Measurements from ENCODE around the gene EPM2A. TPM values are rescaled to one million over a fixed set of nuclear protein-coding genes. Genes with fewer than 3 reads are reported as not detected.

The EPM2A gene
- total and polyA plus RNA-seq, 2 experiments from 2014 or later = 3.7 to 17.8 TPM

DNA sequence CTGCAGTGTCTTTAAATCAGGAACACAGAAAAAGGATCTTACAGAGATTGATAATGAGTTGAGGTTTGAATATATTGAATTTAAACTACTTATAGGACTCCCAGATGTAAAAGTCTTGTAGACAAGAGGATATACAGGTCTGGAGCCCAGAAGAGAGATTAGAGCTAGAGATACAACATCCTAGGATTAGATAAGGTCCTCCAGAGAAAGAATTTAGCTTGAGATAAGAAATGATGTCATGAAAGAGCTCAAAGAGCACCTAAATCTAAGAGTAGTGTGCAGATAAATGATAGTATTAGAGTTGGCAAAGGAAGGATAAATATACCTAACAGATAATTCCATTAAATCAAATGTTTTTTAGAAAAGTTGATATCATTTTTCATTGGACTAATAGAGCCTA lies 23.9 kb downstream of the EPM2A start:
- Histone ChIP-seq H3K79me2 (replicated peaks; ENCODE audit: insufficient read depth) (no peaks in the 10 kb centered on the region; the same call in 1 of the 2 replicates), H3K4me3 (no peak overlapping the region), H3K27me3 (ENCODE audit: insufficient read depth) (no peaks in the 10 kb centered on the region), H3K4me2 (no peak overlapping the region), H3K27ac (ENCODE audit: low read depth) (no peak overlapping the region), H3F3A (replicated peaks; ENCODE audit: low read depth) (no peaks in the 10 kb centered on the region), H4K20me1 (replicated peaks; ENCODE audit: insufficient read depth) (no peaks in the 10 kb centered on the region), H3K36me3 (ENCODE audit: insufficient read depth) (no peaks in the 10 kb centered on the region), H2AFZ (no peak overlapping the region), H3K4me1 (ENCODE audit: insufficient read depth) (no peaks in the 10 kb centered on the region), H3K9me2 (ENCODE audit: insufficient read depth) (0 out of 2 replicates have a peak, but pooled peaks cover 5% of the 10 kb centered on the region)
- Mint-ChIP-seq H3K4me1 (no peaks in the 10 kb centered on the region), H3K36me3 (ENCODE audit: low read depth) (peaks cover 58% of the 10 kb centered on the region), H3K27me3 (ENCODE audit: insufficient read depth, low read depth, poor library complexity) (peaks cover 1% of the 10 kb centered on the region), H3K9me3 (peaks cover 39% of the 10 kb centered on the region), H3K4me3 (no peak overlapping the region), H3K27ac (no peak overlapping the region)
- DNase-seq (ENCODE audit: low spot score) = no peak
- no peak for ATAC-seq
- TF ChIP-seq EZH2phosphoT487 (IDR thresholded peaks at IDR 0.05; ENCODE audit: unreplicated experiment) (no peak), STAT1 (IDR thresholded peaks at IDR 0.05; ENCODE audit: unreplicated experiment) (no peak), ZNF331 (CRISPR knock-in tag; IDR thresholded peaks at IDR 0.05; ENCODE audit: low read depth) (no peak), JUNB (IDR thresholded peaks at IDR 0.05; ENCODE audit: unreplicated experiment) (no peak), EZH2 (IDR thresholded peaks at IDR 0.05; ENCODE audit: low read depth, unreplicated experiment) (no peak), POLR2AphosphoS5 (IDR thresholded peaks at IDR 0.05; ENCODE audit: low read depth) (no peak)
- TF ChIP-seq, protein P1, sequence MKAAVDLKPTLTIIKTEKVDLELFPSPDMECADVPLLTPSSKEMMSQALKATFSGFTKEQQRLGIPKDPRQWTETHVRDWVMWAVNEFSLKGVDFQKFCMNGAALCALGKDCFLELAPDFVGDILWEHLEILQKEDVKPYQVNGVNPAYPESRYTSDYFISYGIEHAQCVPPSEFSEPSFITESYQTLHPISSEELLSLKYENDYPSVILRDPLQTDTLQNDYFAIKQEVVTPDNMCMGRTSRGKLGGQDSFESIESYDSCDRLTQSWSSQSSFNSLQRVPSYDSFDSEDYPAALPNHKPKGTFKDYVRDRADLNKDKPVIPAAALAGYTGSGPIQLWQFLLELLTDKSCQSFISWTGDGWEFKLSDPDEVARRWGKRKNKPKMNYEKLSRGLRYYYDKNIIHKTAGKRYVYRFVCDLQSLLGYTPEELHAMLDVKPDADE (IDR thresholded peaks at IDR 0.05) = no peak
- TF ChIP-seq, protein P2, sequence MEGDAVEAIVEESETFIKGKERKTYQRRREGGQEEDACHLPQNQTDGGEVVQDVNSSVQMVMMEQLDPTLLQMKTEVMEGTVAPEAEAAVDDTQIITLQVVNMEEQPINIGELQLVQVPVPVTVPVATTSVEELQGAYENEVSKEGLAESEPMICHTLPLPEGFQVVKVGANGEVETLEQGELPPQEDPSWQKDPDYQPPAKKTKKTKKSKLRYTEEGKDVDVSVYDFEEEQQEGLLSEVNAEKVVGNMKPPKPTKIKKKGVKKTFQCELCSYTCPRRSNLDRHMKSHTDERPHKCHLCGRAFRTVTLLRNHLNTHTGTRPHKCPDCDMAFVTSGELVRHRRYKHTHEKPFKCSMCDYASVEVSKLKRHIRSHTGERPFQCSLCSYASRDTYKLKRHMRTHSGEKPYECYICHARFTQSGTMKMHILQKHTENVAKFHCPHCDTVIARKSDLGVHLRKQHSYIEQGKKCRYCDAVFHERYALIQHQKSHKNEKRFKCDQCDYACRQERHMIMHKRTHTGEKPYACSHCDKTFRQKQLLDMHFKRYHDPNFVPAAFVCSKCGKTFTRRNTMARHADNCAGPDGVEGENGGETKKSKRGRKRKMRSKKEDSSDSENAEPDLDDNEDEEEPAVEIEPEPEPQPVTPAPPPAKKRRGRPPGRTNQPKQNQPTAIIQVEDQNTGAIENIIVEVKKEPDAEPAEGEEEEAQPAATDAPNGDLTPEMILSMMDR (conservative IDR thresholded peaks at IDR 0.05; ENCODE audit: low read depth in 2 of 2) = no peak
- TF ChIP-seq, protein P3, sequence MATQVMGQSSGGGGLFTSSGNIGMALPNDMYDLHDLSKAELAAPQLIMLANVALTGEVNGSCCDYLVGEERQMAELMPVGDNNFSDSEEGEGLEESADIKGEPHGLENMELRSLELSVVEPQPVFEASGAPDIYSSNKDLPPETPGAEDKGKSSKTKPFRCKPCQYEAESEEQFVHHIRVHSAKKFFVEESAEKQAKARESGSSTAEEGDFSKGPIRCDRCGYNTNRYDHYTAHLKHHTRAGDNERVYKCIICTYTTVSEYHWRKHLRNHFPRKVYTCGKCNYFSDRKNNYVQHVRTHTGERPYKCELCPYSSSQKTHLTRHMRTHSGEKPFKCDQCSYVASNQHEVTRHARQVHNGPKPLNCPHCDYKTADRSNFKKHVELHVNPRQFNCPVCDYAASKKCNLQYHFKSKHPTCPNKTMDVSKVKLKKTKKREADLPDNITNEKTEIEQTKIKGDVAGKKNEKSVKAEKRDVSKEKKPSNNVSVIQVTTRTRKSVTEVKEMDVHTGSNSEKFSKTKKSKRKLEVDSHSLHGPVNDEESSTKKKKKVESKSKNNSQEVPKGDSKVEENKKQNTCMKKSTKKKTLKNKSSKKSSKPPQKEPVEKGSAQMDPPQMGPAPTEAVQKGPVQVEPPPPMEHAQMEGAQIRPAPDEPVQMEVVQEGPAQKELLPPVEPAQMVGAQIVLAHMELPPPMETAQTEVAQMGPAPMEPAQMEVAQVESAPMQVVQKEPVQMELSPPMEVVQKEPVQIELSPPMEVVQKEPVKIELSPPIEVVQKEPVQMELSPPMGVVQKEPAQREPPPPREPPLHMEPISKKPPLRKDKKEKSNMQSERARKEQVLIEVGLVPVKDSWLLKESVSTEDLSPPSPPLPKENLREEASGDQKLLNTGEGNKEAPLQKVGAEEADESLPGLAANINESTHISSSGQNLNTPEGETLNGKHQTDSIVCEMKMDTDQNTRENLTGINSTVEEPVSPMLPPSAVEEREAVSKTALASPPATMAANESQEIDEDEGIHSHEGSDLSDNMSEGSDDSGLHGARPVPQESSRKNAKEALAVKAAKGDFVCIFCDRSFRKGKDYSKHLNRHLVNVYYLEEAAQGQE (IDR thresholded peaks at IDR 0.05; ENCODE audit: unreplicated experiment) = no peak
- TF ChIP-seq, protein P4, sequence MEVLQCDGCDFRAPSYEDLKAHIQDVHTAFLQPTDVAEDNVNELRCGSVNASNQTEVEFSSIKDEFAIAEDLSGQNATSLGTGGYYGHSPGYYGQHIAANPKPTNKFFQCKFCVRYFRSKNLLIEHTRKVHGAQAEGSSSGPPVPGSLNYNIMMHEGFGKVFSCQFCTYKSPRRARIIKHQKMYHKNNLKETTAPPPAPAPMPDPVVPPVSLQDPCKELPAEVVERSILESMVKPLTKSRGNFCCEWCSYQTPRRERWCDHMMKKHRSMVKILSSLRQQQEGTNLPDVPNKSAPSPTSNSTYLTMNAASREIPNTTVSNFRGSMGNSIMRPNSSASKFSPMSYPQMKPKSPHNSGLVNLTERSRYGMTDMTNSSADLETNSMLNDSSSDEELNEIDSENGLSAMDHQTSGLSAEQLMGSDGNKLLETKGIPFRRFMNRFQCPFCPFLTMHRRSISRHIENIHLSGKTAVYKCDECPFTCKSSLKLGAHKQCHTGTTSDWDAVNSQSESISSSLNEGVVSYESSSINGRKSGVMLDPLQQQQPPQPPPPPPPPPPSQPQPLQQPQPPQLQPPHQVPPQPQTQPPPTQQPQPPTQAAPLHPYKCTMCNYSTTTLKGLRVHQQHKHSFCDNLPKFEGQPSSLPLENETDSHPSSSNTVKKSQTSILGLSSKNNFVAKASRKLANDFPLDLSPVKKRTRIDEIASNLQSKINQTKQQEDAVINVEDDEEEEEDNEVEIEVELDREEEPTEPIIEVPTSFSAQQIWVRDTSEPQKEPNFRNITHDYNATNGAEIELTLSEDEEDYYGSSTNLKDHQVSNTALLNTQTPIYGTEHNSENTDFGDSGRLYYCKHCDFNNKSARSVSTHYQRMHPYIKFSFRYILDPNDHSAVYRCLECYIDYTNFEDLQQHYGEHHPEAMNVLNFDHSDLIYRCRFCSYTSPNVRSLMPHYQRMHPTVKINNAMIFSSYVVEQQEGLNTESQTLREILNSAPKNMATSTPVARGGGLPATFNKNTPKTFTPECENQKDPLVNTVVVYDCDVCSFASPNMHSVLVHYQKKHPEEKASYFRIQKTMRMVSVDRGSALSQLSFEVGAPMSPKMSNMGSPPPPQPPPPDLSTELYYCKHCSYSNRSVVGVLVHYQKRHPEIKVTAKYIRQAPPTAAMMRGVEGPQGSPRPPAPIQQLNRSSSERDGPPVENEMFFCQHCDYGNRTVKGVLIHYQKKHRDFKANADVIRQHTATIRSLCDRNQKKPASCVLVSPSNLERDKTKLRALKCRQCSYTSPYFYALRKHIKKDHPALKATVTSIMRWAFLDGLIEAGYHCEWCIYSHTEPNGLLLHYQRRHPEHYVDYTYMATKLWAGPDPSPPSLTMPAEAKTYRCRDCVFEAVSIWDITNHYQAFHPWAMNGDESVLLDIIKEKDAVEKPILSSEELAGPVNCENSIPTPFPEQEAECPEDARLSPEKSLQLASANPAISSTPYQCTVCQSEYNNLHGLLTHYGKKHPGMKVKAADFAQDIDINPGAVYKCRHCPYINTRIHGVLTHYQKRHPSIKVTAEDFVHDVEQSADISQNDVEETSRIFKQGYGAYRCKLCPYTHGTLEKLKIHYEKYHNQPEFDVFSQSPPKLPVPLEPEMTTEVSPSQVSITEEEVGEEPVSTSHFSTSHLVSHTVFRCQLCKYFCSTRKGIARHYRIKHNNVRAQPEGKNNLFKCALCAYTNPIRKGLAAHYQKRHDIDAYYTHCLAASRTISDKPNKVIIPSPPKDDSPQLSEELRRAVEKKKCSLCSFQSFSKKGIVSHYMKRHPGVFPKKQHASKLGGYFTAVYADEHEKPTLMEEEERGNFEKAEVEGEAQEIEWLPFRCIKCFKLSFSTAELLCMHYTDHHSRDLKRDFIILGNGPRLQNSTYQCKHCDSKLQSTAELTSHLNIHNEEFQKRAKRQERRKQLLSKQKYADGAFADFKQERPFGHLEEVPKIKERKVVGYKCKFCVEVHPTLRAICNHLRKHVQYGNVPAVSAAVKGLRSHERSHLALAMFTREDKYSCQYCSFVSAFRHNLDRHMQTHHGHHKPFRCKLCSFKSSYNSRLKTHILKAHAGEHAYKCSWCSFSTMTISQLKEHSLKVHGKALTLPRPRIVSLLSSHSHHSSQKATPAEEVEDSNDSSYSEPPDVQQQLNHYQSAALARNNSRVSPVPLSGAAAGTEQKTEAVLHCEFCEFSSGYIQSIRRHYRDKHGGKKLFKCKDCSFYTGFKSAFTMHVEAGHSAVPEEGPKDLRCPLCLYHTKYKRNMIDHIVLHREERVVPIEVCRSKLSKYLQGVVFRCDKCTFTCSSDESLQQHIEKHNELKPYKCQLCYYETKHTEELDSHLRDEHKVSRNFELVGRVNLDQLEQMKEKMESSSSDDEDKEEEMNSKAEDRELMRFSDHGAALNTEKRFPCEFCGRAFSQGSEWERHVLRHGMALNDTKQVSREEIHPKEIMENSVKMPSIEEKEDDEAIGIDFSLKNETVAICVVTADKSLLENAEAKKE (CRISPR knock-in tag; IDR thresholded peaks at IDR 0.05) = no peak
